D721Med (cell line): ENCODE measurements around the gene PKM.

Experiments used
- DNase-seq: peaks from one replicate; pipeline ENCODE4 v3.0.0; 2011; ENCODE audit warnings: low spot score; ENCODE audit not compliant: insufficient read length
- FAIRE-seq: peaks from 2 replicates; lab custom pipeline; 2011; peaks lifted over from hg19 to GRCh38; lab: Jason Lieb, UNC
- TF ChIP-seq, protein P1 (sequence below): IDR thresholded peaks from 2 replicates; pipeline ENCODE4 v1.5.1; 2012; ENCODE audit warnings: mild to moderate bottlenecking, control low read depth; ENCODE audit not compliant: insufficient read depth; ENCODE audit errors: missing control alignments

PKM gene

DNA sequence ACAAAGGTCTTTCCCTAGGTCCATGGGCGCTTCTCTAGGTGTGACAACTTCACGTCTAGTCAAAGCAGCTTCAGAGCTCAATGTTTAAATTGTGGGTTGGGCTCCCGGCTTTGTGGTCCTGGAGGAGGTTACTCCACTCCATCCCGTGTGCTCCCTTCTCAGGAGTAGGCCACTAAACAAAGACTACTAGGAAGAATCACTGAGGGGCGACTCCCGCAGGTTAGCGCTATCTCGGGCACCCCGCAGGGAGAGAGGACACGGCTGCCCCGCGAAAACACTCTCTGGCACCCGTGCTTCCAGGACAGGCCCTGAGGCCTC is 40.9 kb upstream of the PKM start:
- FAIRE-seq, result no peak
- TF ChIP-seq, protein P1, sequence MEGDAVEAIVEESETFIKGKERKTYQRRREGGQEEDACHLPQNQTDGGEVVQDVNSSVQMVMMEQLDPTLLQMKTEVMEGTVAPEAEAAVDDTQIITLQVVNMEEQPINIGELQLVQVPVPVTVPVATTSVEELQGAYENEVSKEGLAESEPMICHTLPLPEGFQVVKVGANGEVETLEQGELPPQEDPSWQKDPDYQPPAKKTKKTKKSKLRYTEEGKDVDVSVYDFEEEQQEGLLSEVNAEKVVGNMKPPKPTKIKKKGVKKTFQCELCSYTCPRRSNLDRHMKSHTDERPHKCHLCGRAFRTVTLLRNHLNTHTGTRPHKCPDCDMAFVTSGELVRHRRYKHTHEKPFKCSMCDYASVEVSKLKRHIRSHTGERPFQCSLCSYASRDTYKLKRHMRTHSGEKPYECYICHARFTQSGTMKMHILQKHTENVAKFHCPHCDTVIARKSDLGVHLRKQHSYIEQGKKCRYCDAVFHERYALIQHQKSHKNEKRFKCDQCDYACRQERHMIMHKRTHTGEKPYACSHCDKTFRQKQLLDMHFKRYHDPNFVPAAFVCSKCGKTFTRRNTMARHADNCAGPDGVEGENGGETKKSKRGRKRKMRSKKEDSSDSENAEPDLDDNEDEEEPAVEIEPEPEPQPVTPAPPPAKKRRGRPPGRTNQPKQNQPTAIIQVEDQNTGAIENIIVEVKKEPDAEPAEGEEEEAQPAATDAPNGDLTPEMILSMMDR, result no peak
- no peak for DNase-seq

DNA sequence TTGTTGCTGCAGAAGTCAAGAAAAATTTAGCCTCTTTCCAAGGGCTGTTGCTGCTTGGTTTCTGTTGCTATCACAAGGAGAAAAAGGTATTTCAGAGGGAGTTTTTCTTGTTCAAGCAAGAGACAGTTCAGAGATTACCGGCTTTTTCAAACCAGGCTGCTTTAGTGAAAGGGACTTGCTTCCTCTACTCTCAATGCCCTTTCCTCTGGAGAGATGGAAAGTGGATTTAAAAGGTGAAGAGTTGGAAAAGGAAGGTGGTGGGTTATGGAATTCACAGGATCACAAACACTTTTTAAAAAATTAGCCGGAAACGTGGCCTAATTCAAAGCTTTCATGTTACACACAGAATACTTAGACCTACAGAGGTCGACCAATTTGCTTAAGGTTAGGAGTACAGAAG is 40.2 kb upstream of the PKM start:
- DNase-seq (no peak), FAIRE-seq (no peak)
- TF ChIP-seq, protein P1, result no peak

DNA sequence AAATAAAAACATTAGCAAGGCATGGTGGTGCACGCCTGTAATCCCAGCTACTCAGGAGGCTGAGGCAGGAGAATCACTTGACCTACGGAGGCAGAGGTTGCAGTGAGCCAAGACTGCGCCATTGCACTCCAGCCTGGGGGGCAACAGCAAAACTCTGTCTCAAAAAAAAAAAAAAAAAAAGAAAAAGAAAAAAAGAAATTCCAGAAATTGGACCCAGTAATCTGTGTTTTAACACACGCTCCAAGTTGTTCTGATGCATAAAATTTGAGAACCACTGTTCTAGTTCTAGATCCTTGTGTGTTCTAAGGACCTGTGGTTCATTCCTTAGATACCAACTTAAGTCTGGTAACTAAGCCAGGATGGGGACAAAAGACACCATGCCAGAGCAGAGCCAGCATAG is 38.7 kb upstream of the PKM start:
- DNase-seq (no peak), FAIRE-seq (no peak)
- TF ChIP-seq, protein P1, result no peak

DNA sequence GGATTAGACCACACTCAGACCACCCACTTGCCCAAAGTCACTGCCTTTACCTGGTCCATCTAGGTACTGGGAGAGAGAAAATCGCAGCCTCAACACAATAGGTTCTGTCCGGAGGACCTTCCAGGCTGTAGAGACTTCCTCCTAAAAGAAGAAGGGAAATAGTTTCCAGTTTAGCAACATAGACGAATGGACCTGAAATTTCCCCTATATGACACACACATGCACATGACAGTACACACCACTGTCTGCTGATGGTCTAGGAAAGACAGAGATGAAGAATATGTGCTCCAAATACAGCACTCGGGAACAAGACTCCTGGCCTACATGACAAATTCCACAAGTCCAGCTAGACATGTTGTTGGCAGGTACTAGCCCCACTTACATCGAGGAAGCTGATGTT is 34.0 kb upstream of the PKM start:
- TF ChIP-seq, protein P1, result no peak
- DNase-seq (no peak), FAIRE-seq (no peak)

DNA sequence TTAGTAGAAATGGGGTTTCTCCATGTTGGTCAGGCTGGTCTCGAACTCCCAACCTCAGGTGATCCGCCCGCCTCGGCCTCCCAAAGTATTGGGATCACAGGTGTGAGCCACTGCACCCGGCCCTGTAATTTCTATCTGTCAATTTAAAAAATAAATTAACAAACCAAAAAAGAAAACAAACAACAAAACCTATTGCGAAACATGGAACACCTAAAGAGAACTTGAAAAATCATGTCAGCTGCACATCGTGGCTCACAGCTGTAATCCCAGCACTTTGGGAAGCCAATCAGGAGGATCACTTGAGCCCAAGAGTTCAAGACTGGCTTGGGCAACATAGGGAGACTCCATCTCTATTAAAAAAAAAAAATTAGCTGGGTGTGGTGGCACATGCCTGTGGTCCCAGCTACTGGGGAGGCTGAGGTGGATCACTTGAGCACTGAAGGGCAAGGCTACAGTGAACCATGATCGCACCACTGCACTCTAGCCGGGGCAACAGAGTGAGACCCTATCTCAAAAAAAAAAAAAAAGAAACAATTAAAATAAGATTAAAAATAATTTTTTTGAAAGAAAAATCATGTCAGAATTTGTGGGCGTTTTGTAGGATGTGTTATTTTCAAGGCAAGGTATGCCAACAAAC is 21.8 kb upstream of the PKM start:
- FAIRE-seq (no peak), DNase-seq (no peak)
- TF ChIP-seq, protein P1, result no peak

DNA sequence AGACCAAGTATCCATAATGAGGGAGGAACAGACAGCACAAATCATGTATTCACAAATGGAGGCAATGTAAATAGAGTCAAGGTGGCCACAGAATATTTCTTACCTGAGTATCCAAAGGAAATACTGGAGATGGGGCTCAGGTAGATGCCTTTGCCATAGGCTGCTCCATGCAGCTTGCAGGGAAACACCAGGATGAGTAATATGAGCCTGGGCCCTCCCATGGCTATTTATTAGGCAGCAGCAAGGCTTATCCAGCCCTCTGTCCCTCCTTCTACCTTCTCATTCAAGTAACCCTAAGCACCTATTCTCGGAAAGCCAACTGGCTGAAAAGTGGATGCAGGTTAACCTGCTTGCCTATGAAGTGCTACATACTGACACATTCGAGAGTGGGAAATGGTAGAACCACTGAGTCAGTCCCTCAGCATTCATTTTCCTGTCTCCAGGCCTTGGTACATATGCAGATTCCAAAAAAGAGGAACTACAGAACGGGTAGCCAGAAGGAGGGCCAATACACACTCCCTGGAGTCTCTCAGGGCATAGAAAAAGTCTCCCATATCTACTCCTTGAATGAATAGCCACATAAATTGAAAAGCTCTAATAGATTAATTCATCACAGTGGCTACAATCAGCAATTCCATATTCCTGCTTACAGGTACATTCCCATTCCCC is 18.3 kb upstream of the PKM start:
- no peak for FAIRE-seq
- TF ChIP-seq, protein P1, result no peak
- DNase-seq, result no peak

DNA sequence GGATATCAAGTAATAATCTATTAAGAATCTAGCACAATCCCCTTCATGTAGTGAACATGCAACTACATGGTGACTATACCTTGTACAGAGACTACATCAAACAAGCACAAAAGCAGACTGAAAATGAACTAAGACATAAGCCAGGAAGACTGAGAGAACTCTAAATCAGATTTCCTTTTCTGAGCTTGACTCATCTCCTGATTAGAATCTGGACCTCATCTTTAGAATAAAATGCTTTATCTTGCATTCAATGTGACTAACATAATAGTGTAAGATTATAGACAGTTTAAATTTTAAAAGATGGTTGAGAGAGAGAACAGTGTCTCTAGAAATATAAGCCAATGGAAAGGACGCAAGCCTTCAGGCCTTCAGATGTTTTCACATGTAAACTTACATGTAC is 17.5 kb upstream of the PKM start:
- DNase-seq (no peak), FAIRE-seq (no peak)
- TF ChIP-seq, protein P1, result no peak
